Measurements from ENCODE around the gene FXR2. TPM values are rescaled to one million over a fixed set of nuclear protein-coding genes. Genes with fewer than 3 reads are reported as not detected.

Gene FXR2
- total RNA-seq, 1 donor from 2014 or later: 43.2 TPM

- no peaks in the 10 kb centered on the region for H3K27me3 ChIP-seq (ENCODE audit: control insufficient read depth, insufficient read depth, low read length)
- no peak for TF ChIP-seq CTCF (IDR thresholded peaks at IDR 0.05; ENCODE audit: insufficient read depth, low read length, severe bottlenecking)
- no peak overlapping the region for H3K4me3 ChIP-seq (ENCODE audit: low read depth, low read length)
- FAIRE-seq (no peak), DNase-seq (ENCODE audit: low read depth) (no peak)
- H3K36me3 ChIP-seq (ENCODE audit: control insufficient read depth, insufficient read depth, low read length): no peaks in the 10 kb centered on the region
Measured at GRCh38 chr17:7555320-7555948, 59.3 kb downstream of the FXR2 start.

GRCh38 chr17:7553356-7553755, 61.3 kb downstream of the FXR2 start:
- FAIRE-seq (no peak), DNase-seq (ENCODE audit: low read depth) (no peak)
- no peaks in the 10 kb centered on the region for H3K27me3 ChIP-seq (ENCODE audit: control insufficient read depth, insufficient read depth, low read length)
- TF ChIP-seq CTCF (IDR thresholded peaks at IDR 0.05; ENCODE audit: insufficient read depth, low read length, severe bottlenecking): no peak
- no peaks in the 10 kb centered on the region for H3K36me3 ChIP-seq (ENCODE audit: control insufficient read depth, insufficient read depth, low read length)
- no peak overlapping the region for H3K4me3 ChIP-seq (ENCODE audit: low read depth, low read length)

- Histone ChIP-seq H3K4me3 (ENCODE audit: low read depth, low read length) (no peak overlapping the region), H3K36me3 (ENCODE audit: control insufficient read depth, insufficient read depth, low read length) (no peaks in the 10 kb centered on the region), H3K27me3 (ENCODE audit: control insufficient read depth, insufficient read depth, low read length) (no peaks in the 10 kb centered on the region)
- no peak for FAIRE-seq
- no peak for TF ChIP-seq CTCF (IDR thresholded peaks at IDR 0.05; ENCODE audit: insufficient read depth, low read length, severe bottlenecking)
- DNase-seq (ENCODE audit: low read depth): no peak
Measured at GRCh38 chr17:7552621-7553051, 62.1 kb downstream of the FXR2 start.

- Histone ChIP-seq H3K27me3 (ENCODE audit: control insufficient read depth, insufficient read depth, low read length) (no peaks in the 10 kb centered on the region), H3K36me3 (ENCODE audit: control insufficient read depth, insufficient read depth, low read length) (no peaks in the 10 kb centered on the region), H3K4me3 (ENCODE audit: low read depth, low read length) (no peak overlapping the region)
- DNase-seq (ENCODE audit: low read depth): no peak
- TF ChIP-seq CTCF (IDR thresholded peaks at IDR 0.05; ENCODE audit: insufficient read depth, low read length, severe bottlenecking): no peak
- no peak for FAIRE-seq
Measured at GRCh38 chr17:7551396-7551795, 63.3 kb downstream of the FXR2 start.

- Histone ChIP-seq H3K36me3 (ENCODE audit: control insufficient read depth, insufficient read depth, low read length) (no peaks in the 10 kb centered on the region), H3K27me3 (ENCODE audit: control insufficient read depth, insufficient read depth, low read length) (no peaks in the 10 kb centered on the region), H3K4me3 (ENCODE audit: low read depth, low read length) (no peak overlapping the region)
- no peak for DNase-seq (ENCODE audit: low read depth)
- no peak for FAIRE-seq
- no peak for TF ChIP-seq CTCF (IDR thresholded peaks at IDR 0.05; ENCODE audit: insufficient read depth, low read length, severe bottlenecking)
Measured at GRCh38 chr17:7550344-7550743, 64.4 kb downstream of the FXR2 start.
